Measurements from ENCODE around the gene RANBP3.
"Not testable (repeated sequence)": the region's sequence is repeated elsewhere in the genome, so short reads cannot be mapped to it uniquely, and the experiment has no call there.

Gene RANBP3

DNA sequence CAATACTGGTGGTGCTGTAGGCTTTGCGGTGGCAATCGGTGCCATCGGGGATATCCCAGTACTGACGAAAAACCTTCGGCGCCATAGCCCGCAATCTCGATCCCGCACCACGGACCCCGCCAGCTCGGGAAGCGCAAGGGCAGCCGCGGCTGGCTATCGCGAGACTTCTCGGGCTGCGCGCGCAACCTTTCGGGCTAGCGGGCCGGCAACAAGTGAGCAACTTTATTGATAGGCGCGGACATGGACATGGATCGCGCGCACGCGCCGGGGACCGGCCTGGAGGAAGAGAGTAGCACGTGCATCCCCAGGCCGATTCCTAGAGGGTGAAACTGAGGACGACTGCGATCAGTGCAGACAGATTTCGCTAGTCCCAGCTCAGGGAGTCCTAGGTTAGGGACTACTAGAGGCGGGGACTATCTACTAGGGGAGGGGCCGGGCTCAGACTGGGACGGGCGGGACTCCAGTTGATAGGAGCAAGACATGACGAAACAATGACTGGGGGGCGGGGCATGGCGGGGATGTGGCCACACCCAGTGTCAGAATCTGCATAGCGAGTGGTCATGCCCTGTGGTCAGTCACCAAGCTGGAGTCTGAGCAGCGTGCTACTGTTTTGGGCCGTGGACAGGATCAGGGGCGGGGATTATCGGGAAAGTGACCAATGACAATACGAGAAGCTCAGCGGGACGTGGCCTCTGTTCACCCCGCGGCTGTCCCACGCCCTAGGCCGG, 74.2 kb downstream of the RANBP3 start, which contains the start of gene NDUFA11:
Gene NDUFA11 (minus strand): TSS at position 167 of the 728 bp plus-strand sequence. CDS start 82 bp downstream, at position 85.
- DNase-seq (ENCODE audit: low read depth in 2 of 2) = peak; percentile 92 to 95

DNA sequence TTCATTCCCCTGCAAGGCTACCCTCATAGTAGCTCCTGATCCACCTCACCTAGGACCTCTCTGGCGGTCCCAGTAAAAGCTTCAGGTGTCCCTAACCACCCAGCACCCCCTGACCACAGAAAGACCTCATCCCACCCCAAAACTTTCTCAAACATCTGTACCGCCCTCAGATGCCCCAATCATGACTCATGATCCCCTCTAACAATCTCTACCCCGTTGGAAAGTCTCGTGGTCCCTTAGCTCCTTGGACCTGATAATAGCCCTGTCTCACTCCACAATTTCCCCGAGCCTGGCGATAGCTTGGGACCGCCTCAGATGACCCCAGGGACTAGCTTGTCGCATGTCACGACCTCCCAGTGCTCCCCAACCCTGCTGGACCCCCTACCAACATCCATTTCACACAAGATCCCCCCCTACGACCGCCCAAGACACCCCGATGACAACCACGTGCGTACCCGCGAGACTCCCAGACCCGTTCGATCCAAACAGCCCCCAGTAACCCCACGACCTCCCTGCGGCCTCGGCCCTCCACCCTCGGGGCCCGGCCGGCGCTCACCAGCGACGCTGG, 74.8 kb downstream of the RANBP3 start:
- no peak for DNase-seq (ENCODE audit: low read depth in 2 of 2)

DNA sequence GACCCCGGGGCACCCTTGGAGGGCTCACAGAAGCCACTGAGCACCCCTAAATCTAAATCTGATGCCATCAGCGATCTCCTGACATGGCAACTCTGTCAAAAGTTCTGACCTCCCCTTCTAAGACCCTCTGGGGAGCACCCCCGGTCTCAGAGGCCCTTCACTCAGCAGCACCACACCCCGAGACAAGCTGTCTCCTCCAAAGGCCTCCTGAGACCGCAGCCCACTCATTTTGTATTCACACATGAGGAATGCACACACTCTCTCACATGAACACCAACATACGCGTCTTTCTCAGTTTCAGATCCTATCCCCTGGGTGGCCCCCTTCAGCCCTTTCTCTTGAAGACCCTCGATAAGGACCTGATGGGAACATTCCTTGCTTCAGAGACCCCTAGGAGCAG, 77.0 kb downstream of the RANBP3 start:
- no peak for DNase-seq (ENCODE audit: low read depth in 2 of 2)

DNA sequence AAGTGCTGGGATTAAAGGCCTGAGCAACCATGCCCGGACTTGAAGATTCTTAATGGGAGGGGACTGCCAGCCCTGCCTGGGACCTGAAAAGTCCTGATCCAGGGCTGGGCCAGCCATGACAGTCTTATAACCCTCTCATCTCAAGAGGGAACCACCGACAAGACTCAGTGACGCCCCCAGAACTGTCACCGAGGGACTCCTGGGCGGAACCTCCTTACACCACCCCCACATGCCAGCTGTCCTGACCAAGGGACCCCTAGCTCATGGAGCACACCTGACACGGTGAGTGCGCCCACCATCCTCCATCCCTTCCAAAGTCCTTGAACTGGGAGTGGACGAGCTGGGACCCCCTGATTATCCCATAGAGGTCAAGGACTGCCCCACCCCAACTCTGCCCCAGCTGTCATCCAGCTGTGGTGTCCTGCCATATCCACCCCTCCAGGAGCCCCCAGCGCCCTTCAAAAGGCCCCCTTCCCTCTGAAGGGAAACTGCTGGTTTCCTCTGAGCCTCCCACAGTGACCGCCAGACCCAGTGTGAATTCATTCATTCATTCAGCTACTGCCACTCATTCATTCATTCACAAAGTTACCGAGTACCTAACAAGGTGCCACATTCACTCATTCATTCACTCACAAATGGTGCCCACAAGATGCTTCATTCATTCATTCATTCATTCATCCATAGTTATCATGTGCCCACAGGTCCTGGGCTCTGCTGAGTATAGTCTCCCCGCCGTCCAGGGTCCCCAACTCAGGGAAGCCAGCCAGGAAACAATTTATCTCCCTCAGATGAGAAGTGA, 78.0 kb downstream of the RANBP3 start:
- no peak for DNase-seq (ENCODE audit: low read depth in 2 of 2)

DNA sequence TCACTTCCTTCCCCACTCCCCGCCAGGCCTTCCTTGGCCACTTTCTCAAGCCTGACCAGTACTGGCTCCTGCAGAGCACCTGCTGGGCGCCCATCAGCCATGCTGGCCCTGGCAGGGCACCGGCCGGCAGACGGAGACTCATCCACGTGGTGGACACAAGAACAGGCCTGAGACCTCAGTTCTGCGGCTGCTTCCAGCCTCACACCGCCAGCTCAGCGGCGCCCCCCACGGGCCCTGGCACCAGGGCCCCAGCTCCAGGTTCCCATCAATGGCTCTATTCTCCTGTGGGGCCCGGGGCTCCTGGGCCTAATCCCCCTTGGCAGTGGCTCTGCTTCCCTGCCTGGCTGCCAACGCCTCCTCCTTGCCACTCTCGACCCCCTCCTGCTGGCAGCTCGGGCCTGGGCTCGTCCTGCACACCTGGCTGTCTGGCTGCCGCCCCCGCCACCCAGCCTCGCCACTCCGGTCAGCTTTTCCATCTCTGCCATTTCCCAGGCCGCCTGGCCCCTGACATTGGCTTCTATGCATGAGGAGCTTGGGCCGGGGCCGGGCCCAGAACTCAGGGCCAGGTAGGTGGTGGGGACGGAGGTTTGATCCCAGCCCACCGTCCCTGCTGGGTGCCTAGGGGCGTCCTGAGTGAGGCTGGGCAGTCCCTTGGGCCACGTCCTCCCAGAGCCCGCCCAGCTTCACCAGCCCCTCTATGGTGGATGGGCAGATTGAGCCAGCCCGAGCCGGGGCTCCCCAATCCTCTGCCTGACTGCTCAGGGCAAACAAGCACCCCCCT, 80.6 kb downstream of the RANBP3 start:
- DNase-seq (ENCODE audit: low read depth in 2 of 2) = no peak

DNA sequence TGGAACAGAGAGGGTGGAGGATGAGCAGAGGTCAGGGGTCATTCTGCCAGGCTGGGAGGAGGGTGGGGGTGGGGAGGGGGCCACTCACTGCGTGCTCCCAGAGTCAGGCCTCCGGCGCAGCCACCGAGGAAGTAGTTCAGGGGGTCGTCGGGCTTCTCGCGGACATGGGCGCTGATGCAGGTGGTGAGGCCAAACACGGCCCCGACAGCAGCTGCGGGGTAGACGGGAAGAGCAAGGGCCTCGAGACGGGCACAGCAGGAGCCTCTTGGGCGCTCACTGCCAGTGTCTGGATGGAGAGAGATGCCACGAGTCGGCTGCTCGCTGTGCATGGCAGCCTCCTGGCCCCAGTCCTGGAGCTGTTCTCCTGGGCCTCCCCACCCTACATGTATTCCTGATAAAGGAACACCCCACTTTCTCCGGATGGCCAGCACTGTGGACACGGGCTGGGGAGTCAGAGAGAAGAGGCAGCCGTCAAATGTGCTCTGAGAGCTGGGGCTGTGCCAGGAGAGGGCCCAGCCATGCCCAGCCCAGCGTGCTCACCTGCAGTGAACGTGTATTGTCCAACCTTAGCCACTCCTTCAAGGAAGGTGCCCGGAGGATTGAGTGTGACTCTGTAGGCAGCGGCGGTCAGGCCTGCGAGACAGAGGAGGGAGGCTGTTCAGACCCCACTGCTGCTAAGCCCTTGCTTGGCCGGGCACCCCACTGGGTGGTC, 81.4 kb downstream of the RANBP3 start:
- DNase-seq (ENCODE audit: low read depth in 2 of 2) = no peak

DNA sequence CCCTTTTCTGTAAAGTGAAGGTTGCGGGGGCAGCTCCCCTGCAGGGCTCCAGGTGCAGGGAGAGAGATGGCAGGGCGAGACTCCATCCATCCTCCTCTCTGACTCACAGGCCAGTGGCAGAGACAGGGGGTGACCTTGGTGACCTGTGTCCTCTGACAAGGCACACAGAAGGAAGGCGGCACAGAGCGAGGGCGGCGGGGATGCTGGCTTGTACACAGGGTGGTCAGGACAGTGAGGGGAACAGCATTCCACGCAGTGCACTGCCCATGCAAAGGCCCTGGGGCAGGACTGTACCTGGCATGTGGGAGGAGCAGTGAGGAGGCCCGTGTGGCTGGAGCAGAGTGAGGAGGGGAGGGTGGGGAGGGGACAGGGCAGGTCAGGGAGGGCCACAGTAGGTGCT, 82.0 kb downstream of the RANBP3 start:
- DNase-seq (ENCODE audit: low read depth in 2 of 2) = no peak

DNA sequence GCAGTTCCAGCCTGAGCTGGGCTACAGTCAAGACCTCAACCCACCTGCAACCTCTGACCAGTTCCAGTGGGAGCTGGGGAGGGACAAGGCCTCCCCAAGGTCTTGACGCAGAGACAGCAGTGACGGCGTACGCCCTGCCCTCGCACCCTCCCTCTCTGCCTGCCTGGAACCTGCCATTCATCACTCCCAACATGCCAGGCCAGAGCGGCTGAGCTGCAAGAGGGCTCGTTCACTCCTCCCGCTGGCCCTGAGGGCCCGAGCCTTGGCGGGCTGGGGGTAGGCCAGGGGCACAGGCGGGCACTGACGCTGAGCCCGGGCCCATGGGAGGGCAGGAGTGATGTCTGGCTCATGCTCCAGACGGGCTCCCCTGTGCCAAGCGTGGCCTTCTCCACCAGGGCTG, 82.5 kb downstream of the RANBP3 start:
- DNase-seq (ENCODE audit: low read depth in 2 of 2) = no peak

DNA sequence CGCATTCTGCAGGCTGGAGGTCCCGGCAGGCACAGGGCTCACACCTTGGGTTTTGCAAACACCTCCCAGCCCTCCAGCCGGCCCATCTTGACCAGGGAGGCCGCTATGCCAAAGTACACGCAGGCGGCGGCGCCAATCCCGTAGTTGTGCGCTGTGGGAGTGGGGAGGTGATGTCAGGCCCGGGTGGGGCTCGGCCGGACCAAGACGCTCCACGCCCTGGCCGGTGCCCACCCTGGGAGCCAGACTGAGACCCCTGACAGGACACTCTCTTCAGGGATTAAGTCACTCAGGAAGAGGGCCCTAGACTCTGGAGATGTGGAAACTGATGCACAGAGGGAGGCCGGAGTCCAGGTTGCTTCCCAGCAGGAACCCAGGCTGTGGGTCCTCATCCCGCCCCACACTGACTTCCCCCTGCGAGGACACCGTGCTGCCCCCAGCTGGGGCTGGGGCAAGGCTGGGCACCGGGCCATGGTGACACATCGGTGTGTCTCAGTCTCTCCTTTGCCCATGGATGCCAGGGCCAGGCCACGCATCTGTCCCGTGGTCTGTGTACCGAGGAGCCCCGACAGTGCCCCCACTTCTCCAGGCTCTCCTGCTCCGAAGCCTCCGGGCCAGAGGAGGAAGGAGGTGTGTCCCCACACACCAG, 83.1 kb downstream of the RANBP3 start:
- no peak for DNase-seq (ENCODE audit: low read depth in 2 of 2)

DNA sequence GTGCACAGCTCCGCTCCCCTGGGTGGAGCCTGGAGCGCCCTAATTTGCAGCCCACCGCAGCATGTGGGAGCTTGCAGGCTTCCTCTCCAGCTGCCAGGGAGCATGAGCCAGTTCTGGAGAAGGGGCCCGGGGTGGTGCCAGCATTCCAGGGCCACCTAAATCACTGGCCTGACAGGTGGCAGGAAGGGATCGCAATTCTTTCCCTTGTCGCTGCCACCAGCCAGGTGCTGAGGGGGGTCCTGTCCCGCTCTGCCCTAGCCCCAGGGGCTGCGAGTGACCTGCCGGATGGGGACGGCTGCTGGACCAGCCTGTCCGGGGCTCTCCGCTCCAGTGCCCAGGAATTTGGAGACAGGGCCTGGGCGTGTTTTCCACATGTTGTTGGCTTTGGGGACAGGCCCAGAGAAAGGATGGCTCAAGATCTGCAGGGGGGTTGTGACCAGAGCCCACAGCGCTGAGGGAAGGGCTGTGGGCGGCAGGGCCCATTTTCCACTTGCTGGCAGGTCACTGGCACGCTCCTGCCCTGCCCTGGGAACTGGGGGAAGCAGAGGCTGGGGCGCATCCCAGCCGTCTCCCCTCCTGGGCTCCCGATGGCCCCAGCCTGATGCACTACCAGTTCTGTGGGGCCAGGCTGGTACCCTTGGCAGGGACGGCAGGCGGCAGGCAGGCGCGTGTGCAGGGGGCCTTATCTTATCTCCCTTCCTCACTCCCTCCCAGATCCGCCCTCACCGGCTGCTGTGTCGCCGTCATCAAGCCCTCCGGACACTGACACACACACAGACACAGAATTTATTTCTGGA, 83.8 kb downstream of the RANBP3 start:
- no peak for DNase-seq (ENCODE audit: low read depth in 2 of 2)

DNA sequence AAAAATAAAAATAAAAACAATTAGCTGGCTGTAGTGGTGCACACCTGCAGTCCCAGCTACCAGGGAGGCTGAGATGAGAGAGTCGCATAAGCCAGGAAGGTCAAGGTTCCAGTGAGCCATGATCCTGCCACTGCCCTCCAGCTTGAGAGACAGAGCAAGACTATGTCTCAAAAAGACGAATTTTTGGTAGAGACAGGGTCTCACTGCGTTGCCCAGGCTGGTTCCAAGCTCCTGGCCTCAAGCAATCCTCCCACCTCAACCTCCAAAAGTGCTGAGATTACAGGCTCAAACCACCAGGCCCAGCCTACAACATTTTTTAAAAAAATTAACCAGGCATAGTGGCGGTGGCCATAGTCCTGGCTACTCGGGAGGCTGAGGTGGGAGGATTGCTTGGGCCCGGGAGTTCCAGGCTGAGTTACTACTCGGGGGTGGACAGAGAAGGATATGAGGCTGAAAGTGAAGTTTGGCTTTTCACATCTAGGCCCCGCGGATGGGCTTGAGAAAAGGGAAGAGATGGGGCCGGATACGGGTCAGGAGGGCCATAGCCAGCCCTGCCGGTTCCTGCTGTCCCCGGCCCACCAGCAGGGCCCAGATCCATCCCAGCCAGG, 84.5 kb downstream of the RANBP3 start:
- no peak for DNase-seq (ENCODE audit: low read depth in 2 of 2)

DNA sequence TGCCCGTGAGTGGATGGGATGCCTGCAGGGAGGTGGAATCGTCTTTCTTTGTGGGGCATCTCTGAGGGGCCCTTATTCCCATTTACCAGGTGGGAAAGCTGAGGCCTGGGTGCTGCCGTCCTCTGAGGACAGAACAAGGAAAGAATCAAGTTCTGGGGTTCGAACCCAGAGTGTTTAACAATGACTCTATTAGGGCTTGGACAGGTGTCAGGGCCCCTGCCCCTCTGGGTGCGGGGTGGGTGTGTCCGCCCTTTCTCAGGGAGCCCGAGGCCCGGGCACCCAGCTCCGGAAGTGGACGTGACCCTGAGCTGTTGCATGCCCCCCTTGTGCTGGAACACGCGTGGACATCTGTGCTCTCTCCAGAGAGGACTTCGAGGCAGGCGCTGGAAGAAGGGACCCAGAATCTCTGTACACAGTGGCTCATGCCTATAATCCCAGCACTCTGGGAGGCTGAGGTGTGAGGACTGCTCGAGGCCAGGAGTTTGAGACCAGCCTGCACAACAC, 85.1 kb downstream of the RANBP3 start:
- no peak for DNase-seq (ENCODE audit: low read depth in 2 of 2)

DNA sequence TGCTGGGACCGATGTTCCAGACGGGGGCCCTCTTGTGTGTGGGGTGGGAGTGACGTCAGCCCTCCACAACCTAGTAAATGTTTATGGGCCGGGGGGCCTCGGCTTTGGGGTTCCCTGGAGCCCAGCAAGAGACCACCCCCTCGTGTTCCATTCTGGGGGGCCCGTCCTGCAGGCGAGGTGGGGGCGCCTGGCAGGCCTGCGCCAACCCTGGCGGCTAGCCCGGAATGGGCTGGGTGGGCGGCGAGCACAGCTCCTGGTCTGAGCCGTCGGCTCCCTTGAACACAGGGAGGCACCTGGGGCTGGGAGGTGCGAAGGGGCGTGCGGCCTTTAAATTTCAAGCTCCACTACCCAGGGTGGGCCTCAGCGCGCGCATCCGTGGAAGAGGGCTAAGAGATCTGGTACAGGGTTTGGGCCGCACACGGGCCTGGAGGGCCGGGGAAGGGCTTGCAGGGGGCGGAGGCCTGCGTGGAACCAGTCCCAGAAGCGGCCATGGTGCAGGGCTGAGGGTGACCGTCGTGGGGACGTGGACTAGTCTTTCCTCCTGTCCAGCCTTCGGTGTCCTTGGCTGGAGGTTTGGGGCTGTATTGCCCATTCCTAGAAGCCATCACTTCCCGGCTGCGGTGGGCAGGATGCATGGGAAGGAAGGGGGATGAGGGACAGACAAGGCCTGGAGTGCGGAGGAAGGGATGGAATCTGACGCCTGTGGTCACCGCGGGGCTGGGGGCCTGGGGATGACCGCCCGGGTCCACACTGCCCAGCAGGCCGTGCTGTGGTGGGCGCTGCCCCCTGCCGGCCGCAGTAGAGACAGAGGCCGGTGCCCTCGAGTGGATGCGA, 85.8 kb downstream of the RANBP3 start:
- DNase-seq (ENCODE audit: low read depth in 2 of 2) = no peak

DNA sequence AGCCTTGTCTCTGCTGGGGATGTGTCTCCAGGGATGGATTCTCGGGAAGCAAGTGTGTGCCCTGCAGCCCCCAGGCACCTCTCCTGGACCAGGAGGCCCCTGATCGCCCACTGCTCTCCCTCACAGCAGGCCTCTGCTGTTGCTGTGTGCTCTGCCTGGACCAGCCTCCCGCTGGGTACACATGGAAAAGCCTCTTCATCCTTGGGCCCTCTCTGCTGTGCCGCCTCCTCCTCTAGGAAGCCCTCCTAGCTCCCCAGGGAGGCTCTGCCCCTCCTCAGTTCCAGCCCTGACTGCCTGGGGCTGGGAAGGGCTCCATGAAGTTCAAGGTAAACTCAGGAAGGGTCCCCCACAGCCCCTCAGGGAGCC, 86.4 kb downstream of the RANBP3 start:
- no peak for DNase-seq (ENCODE audit: low read depth in 2 of 2)

DNA sequence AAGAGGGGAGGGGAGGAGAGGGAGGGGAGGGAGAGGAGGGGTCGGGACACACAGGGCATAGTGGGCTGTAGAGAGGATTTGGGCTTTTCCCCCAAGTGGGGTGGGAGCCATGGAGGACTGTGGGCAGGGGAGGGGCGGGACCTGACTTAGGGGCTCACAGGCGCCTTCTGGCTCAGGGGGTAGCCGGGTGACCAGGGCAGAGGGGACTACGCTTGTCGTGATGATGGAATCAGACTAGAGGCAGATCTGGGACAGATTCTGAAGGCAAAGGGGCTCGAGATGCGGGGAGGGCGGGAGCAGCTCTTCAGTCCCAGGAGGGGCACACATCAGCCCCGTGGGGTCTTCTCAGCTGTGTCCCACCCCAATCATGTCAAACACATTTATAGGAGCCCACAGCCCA, 87.8 kb downstream of the RANBP3 start:
- DNase-seq (ENCODE audit: low read depth in 2 of 2) = no peak

DNA sequence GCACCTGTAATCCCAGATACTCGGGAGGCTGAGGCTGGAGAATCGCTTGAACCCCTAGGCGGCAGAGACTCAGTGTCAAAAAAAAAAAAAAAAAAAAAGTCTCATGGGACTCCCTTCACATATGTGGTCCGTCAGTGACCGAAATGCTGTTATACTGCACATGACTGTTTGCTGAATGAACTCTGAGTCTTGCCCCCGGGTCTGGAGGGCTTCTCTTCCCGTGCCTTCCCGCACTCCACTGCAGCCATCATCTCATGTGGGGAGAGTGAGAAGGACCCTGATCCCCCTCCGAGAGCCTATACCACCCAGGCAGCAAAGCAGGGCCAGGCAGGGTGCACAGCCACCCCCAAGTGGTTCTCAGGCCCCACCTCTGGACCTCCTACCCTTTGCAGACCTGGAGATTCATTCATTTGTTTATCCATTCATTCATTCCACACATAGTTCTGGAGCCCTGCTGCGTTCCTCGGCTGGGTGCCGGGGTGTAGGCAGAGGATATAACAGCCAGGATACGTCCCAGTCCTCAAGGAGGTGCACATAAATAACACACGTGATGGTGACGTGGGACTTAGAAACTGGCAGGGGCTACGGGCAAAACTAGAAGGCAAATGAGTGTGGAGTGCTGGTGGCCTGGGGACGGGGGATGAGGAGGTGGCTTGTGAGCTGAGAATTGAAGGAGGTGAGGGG, 88.5 kb downstream of the RANBP3 start:
- no peak for DNase-seq (ENCODE audit: low read depth in 2 of 2)

DNA sequence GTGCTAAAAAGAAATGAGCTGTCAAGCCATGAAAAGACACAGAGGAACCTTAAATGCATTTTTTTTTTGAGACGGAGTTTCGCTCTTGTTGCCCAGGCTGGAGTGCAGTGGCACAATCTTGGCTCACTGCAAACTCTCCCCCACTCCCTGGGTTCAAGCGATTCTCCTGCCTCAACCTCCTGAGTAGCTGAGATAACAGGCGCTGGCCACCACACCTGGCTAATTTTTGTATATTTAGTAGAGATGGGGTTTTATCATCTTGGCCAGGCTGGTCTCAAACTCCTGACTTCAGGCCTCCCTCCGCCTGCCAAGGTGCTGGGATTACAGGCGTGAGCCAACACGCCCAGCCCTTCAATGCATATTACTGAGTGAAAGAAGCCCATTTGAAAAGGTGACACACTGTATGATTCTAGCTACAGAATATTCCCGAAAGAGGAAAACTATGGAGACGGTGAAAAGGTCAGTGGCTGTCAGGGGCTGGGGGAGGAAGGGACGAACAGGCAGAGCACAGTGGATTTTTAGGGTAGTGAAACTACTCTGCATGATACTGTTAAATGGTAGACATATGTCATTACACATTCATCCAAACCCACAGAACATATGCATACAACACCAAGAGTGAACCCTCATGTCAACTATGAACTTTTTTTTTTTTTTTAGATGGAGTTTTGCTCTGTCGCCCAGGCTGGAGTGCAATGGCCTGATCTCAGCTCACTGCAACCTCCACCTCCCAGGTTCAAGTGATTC, 93.7 kb downstream of the RANBP3 start:
- not testable (repeated sequence) for DNase-seq (ENCODE audit: low read depth in 2 of 2)

Data from stimulated activated CD8-positive, alpha-beta memory T cell treated with anti-CD3 and anti-CD28 coated beads, Interleukin-15, amount 100 ng/mL, for 4 hours (primary cell).